Measurements from ENCODE around the gene MMS19.
A peak's percentile ranks its signal among the peaks of the same experiment; 100 is the strongest.

Gene MMS19

GRCh38 chr10:97442277-97442676 is 55.9 kb downstream of the MMS19 start:
- ChIA-PET POLR2A (no interaction called here), CTCF (interaction anchor here (0.6 to 1.2 kb wide), 3 partner anchors 10 to 111 kb away, joined by 3 to 4 read pairs (median 3); no protein-coding TSS in a partner anchor)
- no peak for DNase-seq (ENCODE audit: low read depth, low spot score)
- H3K4me3 ChIP-seq (ENCODE audit: low read depth, low read length) = no peak overlapping the region
- TF ChIP-seq CTCF (IDR thresholded peaks at IDR 0.05; ENCODE audit: insufficient read depth, low read length, missing control alignments) = no peak

- TF ChIP-seq CTCF (IDR thresholded peaks at IDR 0.05; ENCODE audit: insufficient read depth, low read length, missing control alignments) = no peak
- no peak for DNase-seq (ENCODE audit: low read depth, low spot score)
- no peak overlapping the region for H3K4me3 ChIP-seq (ENCODE audit: low read depth, low read length)
- CTCF ChIA-PET = interaction anchor here (1.4 to 2.0 kb wide), 2 partner anchors 9 to 10 kb away, joined by 3 to 9 read pairs; no protein-coding TSS in a partner anchor
- POLR2A ChIA-PET = interaction anchor here (1.1 kb wide), 1 partner anchor 12 kb away, joined by 3 read pairs; no protein-coding TSS in a partner anchor
Measured at GRCh38 chr10:97435211-97435610, 63.0 kb downstream of the MMS19 start.

GRCh38 chr10:97434557-97434956 is 63.7 kb downstream of the MMS19 start:
- TF ChIP-seq CTCF (IDR thresholded peaks at IDR 0.05; ENCODE audit: insufficient read depth, low read length, missing control alignments) = no peak
- CTCF ChIA-PET = interaction anchor here (1.0 to 2.0 kb wide), 5 partner anchors 10 to 27 kb away, joined by 3 to 9 read pairs (median 4); no protein-coding TSS in a partner anchor

GRCh38 chr10:97434055-97434454 is 64.2 kb downstream of the MMS19 start:
- no peak for DNase-seq (ENCODE audit: low read depth, low spot score)
- ChIA-PET POLR2A (interaction anchor here (1.1 kb wide), 1 partner anchor 11 kb away, joined by 3 read pairs; no protein-coding TSS in a partner anchor), CTCF (interaction anchor here (0.6 to 2.0 kb wide), 6 partner anchors 9 to 31 kb away, joined by 3 to 9 read pairs (median 4); no protein-coding TSS in a partner anchor)
- no peak for TF ChIP-seq CTCF (IDR thresholded peaks at IDR 0.05; ENCODE audit: insufficient read depth, low read length, missing control alignments)
- H3K4me3 ChIP-seq (ENCODE audit: low read depth, low read length) = no peak overlapping the region

More at GRCh38 chr10:97434557-97434956, 63.7 kb downstream of the MMS19 start:
- H3K4me3 ChIP-seq (ENCODE audit: low read depth, low read length) = no peak overlapping the region
- POLR2A ChIA-PET = interaction anchor here (1.1 kb wide), 1 partner anchor 12 kb away, joined by 3 read pairs; no protein-coding TSS in a partner anchor
- no peak for DNase-seq (ENCODE audit: low read depth, low spot score)

DNA sequence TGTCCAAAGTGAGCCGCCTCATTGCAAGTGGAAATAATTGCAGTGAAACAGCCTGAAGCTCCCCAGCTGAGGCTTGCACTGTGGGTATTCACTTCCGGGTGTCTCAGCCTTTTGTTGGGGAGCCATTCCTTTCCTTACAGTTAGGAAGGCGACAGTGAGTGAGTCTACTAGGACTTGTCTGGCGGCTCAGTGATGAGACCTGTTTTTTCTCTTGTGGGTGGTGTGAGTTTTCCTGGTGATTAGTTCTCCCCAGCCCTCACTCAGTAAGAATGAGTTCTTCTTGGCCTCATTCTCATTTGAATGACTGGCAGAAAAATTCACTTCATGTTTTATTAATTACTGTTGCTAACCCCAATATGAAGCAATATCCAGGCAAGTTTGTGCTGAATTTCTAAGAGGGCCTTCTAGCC is 69.6 kb downstream of the MMS19 start:
- POLR2A ChIA-PET = interaction anchor here (0.8 kb wide), 1 partner anchor 11 kb away, joined by 5 read pairs; no protein-coding TSS in a partner anchor
- no peak for TF ChIP-seq CTCF (IDR thresholded peaks at IDR 0.05; ENCODE audit: insufficient read depth, low read length, missing control alignments)
- H3K4me3 ChIP-seq (ENCODE audit: low read depth, low read length) = peak overlapping the region; percentile 96
- no peak for DNase-seq (ENCODE audit: low read depth, low spot score)
- CTCF ChIA-PET = interaction anchor here (1.1 to 1.3 kb wide), 3 partner anchors 9 to 19 kb away, joined by 3 read pairs; no protein-coding TSS in a partner anchor

DNA sequence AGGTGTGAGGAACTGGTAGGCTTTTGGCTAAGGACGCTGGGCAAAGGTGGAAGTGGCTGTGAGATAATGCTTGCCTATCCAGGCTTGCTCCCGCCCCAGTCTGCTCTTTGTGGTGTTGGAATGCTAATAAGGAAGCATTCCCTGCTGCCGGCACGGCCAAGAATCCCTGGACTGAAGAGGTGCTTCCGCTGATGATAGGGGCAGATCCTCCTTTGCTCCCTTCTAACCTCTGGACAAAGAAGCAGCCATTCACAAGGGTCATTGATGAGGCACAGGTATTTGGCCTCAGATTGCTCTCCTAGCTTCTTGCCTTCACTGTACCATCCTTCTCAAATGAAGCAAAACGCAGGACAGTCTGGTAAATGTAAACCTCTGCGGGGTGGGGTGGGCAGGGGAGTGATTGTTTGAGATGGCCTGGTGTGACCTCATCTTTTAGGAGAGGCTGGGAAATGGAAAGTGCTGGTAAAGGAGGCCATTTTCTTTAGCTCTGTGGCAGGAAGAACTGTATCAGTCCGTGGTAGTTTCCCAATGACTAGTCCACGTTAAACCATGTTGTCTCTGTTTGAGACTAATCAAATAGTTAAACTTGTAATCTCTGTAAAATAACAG is 70.5 kb downstream of the MMS19 start:
- DNase-seq (ENCODE audit: low read depth, low spot score) = no peak
- H3K4me3 ChIP-seq (ENCODE audit: low read depth, low read length) = peak overlapping the region; percentile 96
- TF ChIP-seq CTCF (IDR thresholded peaks at IDR 0.05; ENCODE audit: insufficient read depth, low read length, missing control alignments) = no peak
- ChIA-PET CTCF (interaction anchor here (0.6 to 1.5 kb wide), 5 partner anchors 8 to 48 kb away, joined by 3 read pairs; no protein-coding TSS in a partner anchor), POLR2A (interaction anchor here (0.7 to 0.8 kb wide), 2 partner anchors 12 to 289 kb away, joined by 3 to 5 read pairs; no protein-coding TSS in a partner anchor)

All from AG04449 (cell line).